ENCODE data around the gene ERMARD.

Gene ERMARD

DNA sequence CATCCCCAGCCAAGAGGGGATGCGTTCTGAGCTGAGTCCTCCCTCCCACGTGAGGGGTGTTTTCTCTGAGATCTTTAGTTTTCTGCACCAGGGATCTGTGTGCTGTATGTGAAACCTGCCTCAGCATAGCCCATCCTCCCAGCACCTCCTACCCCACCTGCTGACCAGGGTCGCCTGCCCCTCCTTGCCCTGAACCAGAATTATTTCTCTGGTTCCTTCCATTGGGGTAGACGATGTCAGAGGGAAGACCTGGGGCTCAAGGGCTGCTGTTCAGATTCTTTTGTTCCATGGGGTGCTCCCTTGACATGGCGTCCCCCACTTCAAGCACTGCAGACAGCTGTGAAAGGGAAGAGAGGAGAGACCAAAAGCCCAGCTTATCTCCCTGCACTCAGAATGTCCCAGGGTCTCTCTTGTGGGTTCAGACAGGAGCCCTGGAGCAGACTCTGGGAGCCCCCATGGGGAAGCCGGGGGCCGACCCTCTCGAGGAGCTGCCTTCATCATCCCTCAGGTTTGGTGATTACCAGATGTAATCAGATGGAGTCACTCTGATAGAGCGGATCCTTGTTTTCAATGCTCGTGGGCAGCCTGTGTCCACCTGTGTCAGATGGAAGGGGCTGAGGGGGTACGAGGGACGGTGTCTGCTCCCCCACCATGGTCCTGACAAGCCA, 74.3 kb downstream of the ERMARD start:
- DNase-seq (ENCODE audit: low spot score), result no peak

- DNase-seq (ENCODE audit: low spot score), result no peak
Observed at GRCh38 chr6:169826697-169827096, 75.3 kb downstream of the ERMARD start.

GRCh38 chr6:169827290-169827717, 75.9 kb downstream of the ERMARD start:
- no peak for DNase-seq (ENCODE audit: low spot score)

- DNase-seq (ENCODE audit: low spot score), result no peak
Observed at GRCh38 chr6:169828176-169828575, 76.8 kb downstream of the ERMARD start.

GRCh38 chr6:169829786-169830185, 78.4 kb downstream of the ERMARD start:
- DNase-seq (ENCODE audit: low spot score), result no peak

- no peak for DNase-seq (ENCODE audit: low spot score)
Observed at GRCh38 chr6:169830876-169831275, 79.5 kb downstream of the ERMARD start.
